Stimulated activated naive CD4-positive, alpha-beta T cell (primary cell): ENCODE results near the gene COLEC11.

Experiments used
- DNase-seq, 6 experiments: peaks; one replicate each; lab custom pipeline; 2025; lab: John Stamatoyannopoulos, UW

COLEC11 gene

DNA sequence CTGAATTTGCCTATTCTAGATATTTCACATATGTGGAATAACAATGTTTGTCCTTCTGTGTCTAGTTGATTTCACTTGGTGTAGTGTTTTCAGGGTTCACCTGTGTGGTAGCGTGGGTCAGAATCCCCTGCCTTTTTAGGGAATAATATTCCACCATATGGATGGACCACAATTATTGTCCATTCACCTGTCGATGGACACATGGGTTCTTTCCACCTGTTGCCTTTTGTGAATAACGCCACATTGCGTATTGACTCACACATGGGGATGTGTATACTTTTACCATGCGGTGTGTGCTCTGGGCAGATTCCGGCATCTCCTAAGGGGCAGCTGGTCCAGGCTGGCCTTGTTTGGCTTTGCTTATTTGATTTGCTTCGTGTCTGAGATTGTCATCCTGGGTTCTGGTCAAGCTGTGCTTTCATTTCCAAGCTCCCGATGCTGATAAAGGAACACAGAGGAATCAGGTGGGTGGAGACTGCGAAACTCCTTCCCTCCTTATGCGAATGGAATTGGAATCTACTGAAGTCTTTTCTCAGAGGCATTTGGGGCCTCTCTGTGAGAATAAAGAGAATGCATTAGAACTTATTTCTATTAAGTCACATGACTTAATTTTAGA lies 44.2 kb downstream of the COLEC11 start:
- DNase-seq, result no peak

DNA sequence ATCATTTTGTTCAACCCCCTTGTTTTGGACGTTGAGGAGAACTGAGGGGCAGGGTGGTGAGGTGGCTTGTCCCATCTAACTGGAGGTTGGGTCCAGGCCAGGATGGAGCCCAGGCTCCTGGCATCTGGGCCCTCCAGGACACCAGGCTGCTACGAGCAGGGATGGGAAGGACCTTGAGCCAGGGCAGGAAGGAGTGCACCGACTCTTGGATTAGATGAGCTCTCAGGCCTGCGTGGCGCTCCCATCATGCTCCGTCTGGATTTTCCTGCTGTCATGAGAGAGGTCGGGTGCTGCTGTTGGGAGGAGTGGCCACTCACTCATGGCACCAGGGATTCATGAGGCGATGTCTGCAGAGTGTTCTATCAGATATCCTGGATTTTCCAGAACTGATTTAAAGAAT lies 44.7 kb downstream of the COLEC11 start:
- DNase-seq, result no peak

DNA sequence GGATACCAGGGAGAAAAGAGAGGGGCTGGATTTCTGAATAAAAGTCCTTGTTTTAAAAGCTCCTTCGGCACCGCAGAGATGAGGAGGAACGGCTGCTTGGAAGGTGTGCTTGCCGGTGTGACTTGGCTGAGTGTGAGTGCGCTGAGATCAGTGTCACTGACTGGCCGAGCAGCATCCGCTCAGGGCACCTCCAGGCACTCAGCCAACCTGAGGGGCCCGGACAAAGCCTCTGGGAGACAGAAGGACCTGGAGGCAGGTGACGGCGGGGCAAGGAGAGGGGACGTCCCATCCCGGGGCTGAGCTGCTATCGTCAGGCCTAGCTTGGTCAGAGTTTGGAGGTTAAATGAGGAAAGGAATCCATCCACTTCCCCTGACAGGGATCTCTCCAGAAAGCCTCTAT lies 46.3 kb downstream of the COLEC11 start:
- DNase-seq, result no peak

GRCh38 chr2:3641841-3642421 lies 47.0 kb downstream of the COLEC11 start:
- no peak for DNase-seq

- no peak for DNase-seq
Observed at GRCh38 chr2:3642521-3643215, 47.8 kb downstream of the COLEC11 start.

DNA sequence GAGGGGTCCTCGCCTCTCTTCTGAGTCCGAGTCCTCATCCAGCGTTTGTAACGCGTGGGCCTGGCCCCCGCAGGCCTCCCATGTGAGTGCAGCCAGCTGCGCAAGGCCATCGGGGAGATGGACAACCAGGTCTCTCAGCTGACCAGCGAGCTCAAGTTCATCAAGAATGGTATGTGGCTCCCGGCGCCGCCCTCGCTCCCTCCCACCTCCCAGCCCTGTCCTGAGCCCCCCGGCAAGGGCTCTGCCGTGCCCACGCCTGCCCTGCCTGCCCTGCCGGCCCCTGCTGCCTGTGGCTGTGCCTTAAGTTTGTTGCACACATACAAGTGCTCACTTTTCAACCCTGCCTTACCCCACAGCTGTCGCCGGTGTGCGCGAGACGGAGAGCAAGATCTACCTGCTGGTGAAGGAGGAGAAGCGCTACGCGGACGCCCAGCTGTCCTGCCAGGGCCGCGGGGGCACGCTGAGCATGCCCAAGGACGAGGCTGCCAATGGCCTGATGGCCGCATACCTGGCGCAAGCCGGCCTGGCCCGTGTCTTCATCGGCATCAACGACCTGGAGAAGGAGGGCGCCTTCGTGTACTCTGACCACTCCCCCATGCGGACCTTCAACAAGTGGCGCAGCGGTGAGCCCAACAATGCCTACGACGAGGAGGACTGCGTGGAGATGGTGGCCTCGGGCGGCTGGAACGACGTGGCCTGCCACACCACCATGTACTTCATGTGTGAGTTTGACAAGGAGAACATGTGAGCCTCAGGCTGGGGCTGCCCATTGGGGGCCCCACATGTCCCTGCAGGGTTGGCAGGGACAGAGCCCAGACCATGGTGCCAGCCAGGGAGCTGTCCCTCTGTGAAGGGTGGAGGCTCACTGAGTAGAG lies 48.7 kb downstream of the COLEC11 start:
- no peak for DNase-seq

- no peak for DNase-seq
Observed at GRCh38 chr2:3644246-3644525, 49.3 kb downstream of the COLEC11 start.

DNA sequence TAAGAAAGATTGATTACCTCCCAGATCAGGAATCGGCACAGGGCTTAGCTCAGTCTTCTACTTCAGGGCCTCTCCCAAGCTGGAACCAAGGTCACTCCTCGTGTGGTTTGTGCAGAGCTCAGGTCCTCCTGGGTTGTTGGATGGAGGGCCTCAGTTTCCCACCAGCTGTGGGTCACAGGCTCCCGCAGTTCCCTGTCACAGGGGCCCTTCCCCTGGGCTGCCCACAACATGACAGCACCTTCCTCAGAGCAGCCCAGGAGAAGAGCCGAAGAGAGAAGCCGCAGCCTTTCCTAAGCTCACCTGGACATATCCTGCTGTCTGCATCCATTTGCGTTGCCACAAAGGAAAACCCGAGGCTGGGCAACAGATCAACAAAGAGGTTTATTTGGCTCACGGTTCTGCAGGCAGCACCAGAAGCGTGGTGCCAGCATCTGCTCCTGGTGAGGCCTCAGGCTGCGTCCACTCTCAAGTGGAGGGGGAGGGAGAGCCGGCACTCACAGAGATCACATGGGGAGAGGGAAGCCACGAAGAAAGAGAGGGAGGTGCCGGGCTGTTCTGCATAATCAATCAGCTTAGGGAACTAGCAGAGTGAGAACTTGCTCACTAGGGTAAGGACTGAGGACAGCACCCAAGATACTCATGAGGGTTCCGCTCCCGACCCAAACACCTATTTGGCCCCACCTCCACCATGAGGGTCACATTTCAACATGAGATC lies 50.1 kb downstream of the COLEC11 start:
- no peak for DNase-seq

- no peak for DNase-seq
Observed at GRCh38 chr2:3645745-3646389, 51.0 kb downstream of the COLEC11 start.

GRCh38 chr2:3646446-3646845 lies 51.5 kb downstream of the COLEC11 start:
- no peak for DNase-seq

GRCh38 chr2:3647246-3647645 lies 52.3 kb downstream of the COLEC11 start:
- DNase-seq, result no peak

DNA sequence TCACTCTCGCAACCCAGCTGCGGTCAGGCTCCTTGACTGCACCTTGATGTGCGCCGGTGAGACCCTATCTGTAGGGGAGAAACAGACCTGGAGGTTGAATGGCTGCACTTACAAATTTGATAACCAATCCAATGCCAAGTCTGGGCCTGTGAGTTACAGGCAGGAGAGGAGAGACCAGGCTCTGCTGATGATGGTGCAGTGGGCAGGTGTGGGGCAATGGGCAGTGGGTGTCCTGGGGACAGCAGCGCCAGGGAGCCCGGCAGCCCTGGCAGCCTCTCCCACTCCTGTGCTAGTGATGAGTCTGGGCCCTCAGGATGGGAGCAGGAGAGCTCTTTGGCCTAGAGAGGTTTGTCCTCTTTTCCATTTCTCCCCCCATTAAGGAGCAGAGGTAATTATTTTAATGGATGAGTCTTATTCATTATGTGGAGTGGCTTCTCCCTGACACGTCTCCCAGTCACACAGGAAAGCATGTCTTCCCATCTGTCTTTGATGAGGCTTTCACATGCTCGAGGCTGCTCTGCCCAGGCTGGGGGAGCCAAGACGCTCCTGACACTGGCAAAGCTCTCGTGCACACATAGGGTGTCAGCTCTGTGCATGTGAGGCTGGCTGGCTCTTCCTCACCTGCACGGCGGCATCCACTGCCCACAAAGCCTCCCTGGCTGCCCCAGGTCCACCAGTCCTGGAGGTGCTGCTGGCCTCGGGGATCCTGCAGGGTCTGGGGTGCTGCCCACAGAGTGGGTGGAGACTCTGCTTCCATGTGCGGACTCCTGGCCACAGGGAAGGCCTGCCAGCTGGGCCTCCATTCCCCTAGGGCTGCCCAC lies 53.1 kb downstream of the COLEC11 start:
- DNase-seq, result no peak

GRCh38 chr2:3648652-3649177 lies 53.8 kb downstream of the COLEC11 start:
- DNase-seq, result no peak

DNA sequence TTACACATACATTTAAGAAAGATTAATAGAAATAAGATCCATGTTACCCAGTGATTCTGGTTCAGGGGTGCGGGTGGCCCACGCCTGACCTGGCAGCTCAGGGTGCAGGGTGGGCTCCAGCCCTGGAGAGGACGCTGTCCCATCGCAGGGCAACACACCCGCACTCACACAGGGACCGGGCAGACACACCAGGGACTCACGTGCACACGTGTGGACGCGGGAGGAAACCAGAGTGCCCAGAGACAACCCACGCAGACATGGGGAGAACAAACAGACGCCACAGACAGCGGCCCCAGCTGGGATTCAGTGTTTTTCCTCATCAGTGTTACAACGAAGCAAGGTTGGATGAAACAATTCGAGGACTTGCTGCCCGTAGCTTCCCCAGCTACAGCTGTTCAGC lies 54.7 kb downstream of the COLEC11 start:
- no peak for DNase-seq

GRCh38 chr2:3650140-3650920 lies 55.4 kb downstream of the COLEC11 start:
- DNase-seq, result peak in 1 of 6 experiments; percentile 17

DNA sequence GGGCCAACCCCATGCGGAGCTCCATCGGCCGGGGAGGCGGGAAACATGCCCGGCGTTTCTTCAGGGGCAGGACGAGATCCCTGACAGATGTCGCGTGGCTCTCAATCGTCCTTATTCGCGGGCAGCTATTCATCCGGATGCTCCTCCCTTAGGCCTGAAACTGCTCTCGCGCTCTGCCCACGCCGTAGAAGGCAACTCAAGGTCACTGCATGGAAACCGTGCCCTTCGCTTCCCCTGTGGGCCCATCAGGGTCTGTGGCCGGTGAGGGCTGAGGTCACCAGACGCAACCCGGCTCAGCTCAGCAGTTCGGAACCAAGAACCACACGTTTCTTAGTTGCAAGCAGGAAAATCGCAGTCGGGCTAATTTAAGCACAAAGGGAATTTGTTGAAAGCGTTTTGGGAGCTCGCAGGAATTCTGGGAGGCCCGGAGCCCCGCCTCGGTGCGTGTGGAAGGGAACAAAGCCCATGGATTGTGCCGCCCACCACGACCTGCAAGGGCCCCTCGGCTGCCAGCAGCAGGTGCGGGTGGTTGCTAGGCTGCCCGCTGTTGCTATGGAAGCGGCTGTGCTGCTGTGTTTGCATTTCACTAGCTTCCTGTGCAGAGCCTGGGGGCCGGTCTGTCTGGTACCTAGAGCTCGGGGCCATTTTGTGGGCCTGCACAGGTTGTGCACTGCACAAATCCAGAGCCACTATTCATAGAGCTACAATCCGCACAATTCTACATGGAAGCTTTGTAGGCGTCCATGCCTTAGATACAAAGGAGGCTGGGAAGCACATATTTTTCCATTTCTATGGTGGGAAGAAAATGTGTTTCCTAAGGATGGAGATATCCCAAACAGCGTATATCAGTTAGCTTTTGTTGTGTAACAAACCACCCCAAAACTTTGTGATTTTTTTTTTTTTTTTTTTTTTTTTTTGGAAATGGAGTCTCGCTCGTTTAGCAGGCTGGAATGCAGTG lies 57.1 kb downstream of the COLEC11 start:
- peak; percentile 32 to 85 (median 59) for DNase-seq

DNA sequence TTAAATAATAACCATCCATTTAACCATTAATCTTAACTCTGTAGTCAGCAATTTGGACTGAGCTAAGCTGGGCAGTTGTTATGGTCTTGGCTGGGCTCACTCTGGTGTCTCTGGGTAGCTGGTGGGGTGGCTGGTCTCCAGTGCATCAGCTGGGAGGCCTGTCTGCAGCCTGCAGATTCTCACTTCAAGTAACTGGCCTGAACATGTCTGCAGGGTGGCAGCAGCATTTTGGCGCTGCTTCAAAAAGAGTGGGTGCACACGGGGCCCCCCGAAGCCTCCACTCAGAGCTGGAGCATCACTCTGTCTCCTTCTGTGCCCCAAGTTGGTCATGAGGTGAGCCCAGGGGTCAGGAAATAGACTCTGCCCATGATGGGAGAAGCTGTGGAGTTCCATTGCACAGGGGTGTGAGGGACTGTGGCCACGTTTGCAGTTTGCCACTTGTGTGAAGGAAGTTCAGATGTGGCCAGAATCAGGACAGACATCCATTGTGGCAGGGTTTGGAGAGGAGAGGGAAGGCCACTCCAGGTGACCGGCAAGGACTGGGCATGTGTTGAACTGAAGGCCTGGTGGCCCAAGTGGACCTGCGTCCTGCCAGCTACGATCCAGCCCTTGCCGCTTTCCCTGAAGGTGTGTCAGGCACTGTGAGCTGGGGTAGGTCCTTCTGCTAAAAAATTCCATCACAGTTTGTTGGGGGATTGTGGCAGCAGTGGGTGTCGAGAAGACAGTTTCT lies 58.1 kb downstream of the COLEC11 start:
- no peak for DNase-seq

DNA sequence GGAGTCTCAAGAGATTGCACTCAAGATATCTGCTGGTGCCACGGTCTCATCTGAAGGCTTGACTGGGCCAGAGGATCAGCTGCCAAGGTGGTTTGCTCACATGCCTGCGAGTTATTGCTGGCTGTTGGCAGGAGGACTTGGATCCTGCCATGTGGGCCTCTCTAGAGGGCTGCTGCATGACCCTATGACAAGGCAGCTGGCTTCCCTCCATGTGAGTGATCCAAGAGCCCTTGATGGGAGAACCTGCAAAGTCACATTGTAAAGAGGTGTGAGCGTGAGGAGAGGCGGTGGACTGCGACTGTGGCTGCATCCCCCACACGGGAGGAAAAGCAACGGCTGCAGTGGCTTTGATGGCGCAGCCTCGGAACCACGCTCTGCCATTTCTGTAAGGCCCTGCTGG lies 59.1 kb downstream of the COLEC11 start:
- no peak for DNase-seq
